ENCODE measurements around the gene BIN1. TPM values are rescaled to one million over a fixed set of nuclear protein-coding genes. Genes with fewer than 3 reads are reported as not detected.

The BIN1 gene
- total RNA-seq, 1 experiment from 2014 or later, result 31.8 TPM

GRCh38 chr2:127078028-127078427, 28.9 kb downstream of the BIN1 start:
- H3K9ac ChIP-seq (ENCODE audit: low read length), result no peak overlapping the region
- H3K4me3 ChIP-seq (replicated peaks in 1 of 2; ENCODE audit: low read depth in 1 of 2, low read length in 2 of 2), result no peak overlapping the region
- H3K27ac ChIP-seq (ENCODE audit: low read depth, low read length), result no peak overlapping the region
- TF ChIP-seq FOSL1 (IDR thresholded peaks at IDR 0.05; ENCODE audit: low read depth) (no peak), SP1 (IDR thresholded peaks at IDR 0.05; ENCODE audit: low read depth) (no peak), SIN3A (IDR thresholded peaks at IDR 0.05; ENCODE audit: low read depth) (no peak), EZH2phosphoT487 (IDR thresholded peaks at IDR 0.05; ENCODE audit: borderline replicate concordance) (no peak), POLR2A (IDR thresholded peaks at IDR 0.05; ENCODE audit: borderline replicate concordance, extremely low read depth, insufficient read depth, insufficient read length) (no peak), ATF3 (IDR thresholded peaks at IDR 0.05) (no peak), SRF (IDR thresholded peaks at IDR 0.05; ENCODE audit: low read depth) (no peak), YY1 (IDR thresholded peaks at IDR 0.05; ENCODE audit: extremely low read depth, insufficient replicate concordance, low read depth, low read length) (no peak), JUND (IDR thresholded peaks at IDR 0.05) (no peak), CBX3 (IDR thresholded peaks at IDR 0.05; ENCODE audit: low read depth) (no peak), EZH2 (IDR thresholded peaks at IDR 0.05) (no peak), CEBPB (IDR thresholded peaks at IDR 0.05; ENCODE audit: low read depth) (no peak), TCF7L2 (IDR thresholded peaks at IDR 0.05; ENCODE audit: borderline replicate concordance, extremely low read depth, insufficient read depth, insufficient read length) (no peak), REST (IDR thresholded peaks at IDR 0.05; ENCODE audit: low read depth) (no peak), ELF1 (IDR thresholded peaks at IDR 0.05; ENCODE audit: borderline replicate concordance, low read depth) (no peak), POLR2AphosphoS5 (IDR thresholded peaks at IDR 0.05; ENCODE audit: low read depth, low read length) (no peak), CTCF (IDR thresholded peaks at IDR 0.05 in 2 of 3, conservative IDR thresholded peaks at IDR 0.05 in 1 of 3; ENCODE audit: borderline replicate concordance in 1 of 3, insufficient read depth in 1 of 3, low read depth in 2 of 3, low read length in 2 of 3) (no peak)
- TF ChIP-seq, protein P1, sequence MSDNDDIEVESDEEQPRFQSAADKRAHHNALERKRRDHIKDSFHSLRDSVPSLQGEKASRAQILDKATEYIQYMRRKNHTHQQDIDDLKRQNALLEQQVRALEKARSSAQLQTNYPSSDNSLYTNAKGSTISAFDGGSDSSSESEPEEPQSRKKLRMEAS (IDR thresholded peaks at IDR 0.05), result no peak
- TF ChIP-seq, protein P2, sequence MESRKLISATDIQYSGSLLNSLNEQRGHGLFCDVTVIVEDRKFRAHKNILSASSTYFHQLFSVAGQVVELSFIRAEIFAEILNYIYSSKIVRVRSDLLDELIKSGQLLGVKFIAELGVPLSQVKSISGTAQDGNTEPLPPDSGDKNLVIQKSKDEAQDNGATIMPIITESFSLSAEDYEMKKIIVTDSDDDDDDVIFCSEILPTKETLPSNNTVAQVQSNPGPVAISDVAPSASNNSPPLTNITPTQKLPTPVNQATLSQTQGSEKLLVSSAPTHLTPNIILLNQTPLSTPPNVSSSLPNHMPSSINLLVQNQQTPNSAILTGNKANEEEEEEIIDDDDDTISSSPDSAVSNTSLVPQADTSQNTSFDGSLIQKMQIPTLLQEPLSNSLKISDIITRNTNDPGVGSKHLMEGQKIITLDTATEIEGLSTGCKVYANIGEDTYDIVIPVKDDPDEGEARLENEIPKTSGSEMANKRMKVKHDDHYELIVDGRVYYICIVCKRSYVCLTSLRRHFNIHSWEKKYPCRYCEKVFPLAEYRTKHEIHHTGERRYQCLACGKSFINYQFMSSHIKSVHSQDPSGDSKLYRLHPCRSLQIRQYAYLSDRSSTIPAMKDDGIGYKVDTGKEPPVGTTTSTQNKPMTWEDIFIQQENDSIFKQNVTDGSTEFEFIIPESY (IDR thresholded peaks at IDR 0.05; ENCODE audit: extremely low read depth, insufficient replicate concordance, low read length), result no peak
- no peak overlapping the region for H3K4me2 ChIP-seq (ENCODE audit: low read length)
- ChIA-PET RAD21 (ENCODE audit: low non-redundant PET in 1 of 2, low total read pairs in 2 of 2, uncharacterized antibody in 2 of 2, unreplicated experiment in 2 of 2) (no interaction called here), POLR2A (no interaction called here), CTCF (no interaction called here)
- no TSS peak for BruUV-seq (replicated peaks)
- H2AFZ ChIP-seq (ENCODE audit: low read depth, low read length, poor library complexity, severe bottlenecking), result no peak overlapping the region
- no peaks in the 10 kb centered on the region for H3K27me3 ChIP-seq (ENCODE audit: insufficient read depth, low read length)
- no peak for ATAC-seq
- H4K20me1 ChIP-seq (ENCODE audit: insufficient read depth), result no peaks in the 10 kb centered on the region
- no peaks in the 10 kb centered on the region for H3K9me3 ChIP-seq (ENCODE audit: control insufficient read depth in 1 of 2, insufficient read depth in 1 of 2, low read depth in 1 of 2, low read length in 2 of 2)
- H3K36me3 ChIP-seq (ENCODE audit: control insufficient read depth in 1 of 2, insufficient read depth in 2 of 2, low read length in 2 of 2), result no peaks in the 10 kb centered on the region
- intact Hi-C loops (cut with micrococcal nuclease), result no loop called here
- no peaks in the 10 kb centered on the region; the same call in 1 of the 2 replicates for H3K79me2 ChIP-seq (ENCODE audit: insufficient read depth, low read length)
- no peak for DNase-seq (ENCODE audit: low read depth, low spot score)
- no peaks in the 10 kb centered on the region for H3K9me2 ChIP-seq (ENCODE audit: insufficient read depth)
- peaks cover 16 to 54% of the 10 kb centered on the region in 2 experiments; a peak in 3 of 4 replicates for H3K4me1 ChIP-seq (ENCODE audit: control insufficient read depth in 1 of 2, insufficient read depth in 2 of 2, low read length in 2 of 2)
